Activated B cell treated with CpG ODN at 0.5 μM for 24 hours (primary cell): ENCODE results near the gene KIAA1217. TPM values are rescaled to one million over a fixed set of nuclear protein-coding genes. Genes with fewer than 3 reads are reported as not detected.

Source experiments
- ATAC-seq: fragments of 200-7000 bp; cut with Tn5 transposase; one replicate; pipeline ENCODE4 v1.10.0; 2021; ENCODE audit warnings: low read depth, mild to moderate bottlenecking, moderate library complexity
- CTCF ChIA-PET: fragments of 350-600 bp; sonication (Branson Sonifier 250); formaldehyde crosslinking; loops from one replicate; lab custom pipeline; 2021; ENCODE audit warnings: antibody characterized with exemption; lab: Charles Lee
- POLR2A ChIA-PET: fragments of 350-600 bp; sonication (Branson Sonifier 250); formaldehyde crosslinking; loops from one replicate; lab custom pipeline; 2021; ENCODE audit warnings: antibody characterized with exemption; lab: Charles Lee
- DNase-seq: peaks from one replicate; pipeline ENCODE4 v3.0.0; 2022
- H3K27ac Mint-ChIP-seq: one replicate; pipeline ENCODE4 v1.8.0; 2020; ENCODE audit warnings: mixed read lengths
- H3K27me3 Mint-ChIP-seq: one replicate; pipeline ENCODE4 v1.8.0; 2021; ENCODE audit warnings: mixed read lengths
- H3K36me3 Mint-ChIP-seq: one replicate; pipeline ENCODE4 v1.8.0; 2021; ENCODE audit warnings: low read depth, mixed read lengths
- H3K4me1 Mint-ChIP-seq: one replicate; pipeline ENCODE4 v1.8.0; 2021; ENCODE audit warnings: mixed read lengths
- H3K4me3 Mint-ChIP-seq: one replicate; pipeline ENCODE4 v1.8.0; 2020; ENCODE audit warnings: mild to moderate bottlenecking, mixed read lengths
- H3K9me3 Mint-ChIP-seq: one replicate; pipeline ENCODE4 v1.8.0; 2020; ENCODE audit warnings: mixed read lengths
- CTCF ChIP-seq: fragments of 200-600 bp; IDR thresholded peaks from one replicate; pipeline ENCODE4 v1.8.0; 2022; ENCODE audit warnings: antibody characterized with exemption, mild to moderate bottlenecking
- intact Hi-C: fragments of 100-400 bp; cut with micrococcal nuclease; formaldehyde crosslinking; loops from one replicate; pipeline ENCODE4 v1.15.1; 2024
- total RNA-seq: library from RNA; stranded (reverse); gene quantifications from 2 replicates; pipeline ENCODE4 v1.2.3, GENCODE V29; 2022

The KIAA1217 gene
- total RNA-seq, 1 donor from 2014 or later: 0.71 TPM

- Mint-ChIP-seq H3K27me3 (no peaks in the 10 kb centered on the region), H3K36me3 (no peaks in the 10 kb centered on the region), H3K27ac (no peak overlapping the region), H3K4me1 (no peaks in the 10 kb centered on the region), H3K9me3 (peaks cover 9% of the 10 kb centered on the region), H3K4me3 (no peak overlapping the region)
- no peak for TF ChIP-seq CTCF
- DNase-seq (no peak), ATAC-seq (no peak)
- POLR2A ChIA-PET: interaction anchor here (0.6 kb wide), 1 partner anchor 10 kb away, joined by 5 read pairs; no protein-coding TSS in a partner anchor
- intact Hi-C loops: no loop called here
- CTCF ChIA-PET: no interaction called here
Measured at GRCh38 chr10:24278176-24278889, 69.4 kb downstream of the KIAA1217 start.

DNA sequence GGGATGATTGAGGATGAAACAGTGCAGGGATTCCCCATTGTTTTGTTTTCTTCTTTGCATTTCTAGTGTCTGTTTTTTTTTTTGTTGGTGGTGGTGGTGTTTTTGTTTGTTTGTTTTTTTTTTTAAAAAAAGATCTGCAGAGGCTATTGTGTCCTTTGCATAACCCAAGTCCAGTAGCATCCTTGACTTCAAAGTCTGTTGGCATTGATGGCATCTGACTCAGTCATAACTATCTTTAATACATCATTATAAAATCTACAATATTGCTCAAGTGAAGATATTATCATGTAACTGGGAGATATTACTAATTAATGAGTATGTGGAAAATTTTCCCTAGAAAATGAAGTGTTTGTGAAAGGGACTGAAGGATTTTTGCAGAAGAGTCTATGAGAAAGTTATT, 70.2 kb downstream of the KIAA1217 start:
- ChIA-PET CTCF (no interaction called here), POLR2A (interaction anchor here (0.6 kb wide), 1 partner anchor 11 kb away, joined by 5 read pairs; no protein-coding TSS in a partner anchor)
- no peak overlapping the region for H3K4me3 Mint-ChIP-seq
- no peaks in the 10 kb centered on the region for H3K4me1 Mint-ChIP-seq
- H3K9me3 Mint-ChIP-seq: peaks cover 9% of the 10 kb centered on the region
- TF ChIP-seq CTCF: no peak
- ATAC-seq: no peak
- no peaks in the 10 kb centered on the region for H3K36me3 Mint-ChIP-seq
- no peaks in the 10 kb centered on the region for H3K27me3 Mint-ChIP-seq
- intact Hi-C loops: no loop called here
- H3K27ac Mint-ChIP-seq: no peak overlapping the region
- no peak for DNase-seq

GRCh38 chr10:24287559-24288195, 78.7 kb downstream of the KIAA1217 start:
- CTCF ChIA-PET: no interaction called here
- Mint-ChIP-seq H3K27me3 (no peaks in the 10 kb centered on the region), H3K36me3 (no peaks in the 10 kb centered on the region), H3K27ac (no peak overlapping the region), H3K4me3 (no peak overlapping the region), H3K9me3 (peaks cover 8% of the 10 kb centered on the region), H3K4me1 (no peaks in the 10 kb centered on the region)
- intact Hi-C loops: no loop called here
- ATAC-seq (no peak), DNase-seq (no peak)
- POLR2A ChIA-PET: no interaction called here
- no peak for TF ChIP-seq CTCF

DNA sequence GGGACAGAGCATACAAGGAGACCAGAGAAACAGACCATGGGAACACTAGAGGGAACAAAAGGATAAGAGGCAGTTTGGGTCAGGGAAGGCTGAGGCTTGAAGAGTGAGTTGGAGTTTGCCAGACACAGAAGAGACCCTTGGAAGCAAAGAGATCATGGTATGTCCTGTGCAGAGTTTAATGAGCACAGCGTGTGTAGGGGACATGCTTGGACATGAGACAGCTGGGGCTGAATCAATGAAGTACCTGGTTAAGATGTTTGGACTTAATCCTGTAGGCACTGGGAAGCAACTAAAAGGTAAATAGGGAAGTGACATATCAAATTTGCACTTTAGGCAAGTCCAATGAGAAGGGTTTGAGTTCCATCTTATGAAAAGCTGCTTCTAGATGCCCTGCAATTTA, 79.6 kb downstream of the KIAA1217 start:
- no peak for DNase-seq
- no peak overlapping the region for H3K27ac Mint-ChIP-seq
- ChIA-PET POLR2A (no interaction called here), CTCF (no interaction called here)
- H3K4me1 Mint-ChIP-seq: no peaks in the 10 kb centered on the region
- peaks cover 8% of the 10 kb centered on the region for H3K9me3 Mint-ChIP-seq
- no peaks in the 10 kb centered on the region for H3K27me3 Mint-ChIP-seq
- H3K36me3 Mint-ChIP-seq: no peaks in the 10 kb centered on the region
- TF ChIP-seq CTCF: no peak
- intact Hi-C loops: no loop called here
- H3K4me3 Mint-ChIP-seq: no peak overlapping the region
- no peak for ATAC-seq

- TF ChIP-seq CTCF: no peak
- no peaks in the 10 kb centered on the region for H3K27me3 Mint-ChIP-seq
- intact Hi-C loops: no loop called here
- no peaks in the 10 kb centered on the region for H3K36me3 Mint-ChIP-seq
- no peak overlapping the region for H3K27ac Mint-ChIP-seq
- H3K4me1 Mint-ChIP-seq: no peaks in the 10 kb centered on the region
- POLR2A ChIA-PET: no interaction called here
- no peak for ATAC-seq
- H3K4me3 Mint-ChIP-seq: no peak overlapping the region
- CTCF ChIA-PET: no interaction called here
- peaks cover 8% of the 10 kb centered on the region for H3K9me3 Mint-ChIP-seq
- DNase-seq: no peak
Measured at GRCh38 chr10:24289235-24289634, 80.3 kb downstream of the KIAA1217 start.
